ENCODE data around the gene P2RY14.

- no peak for TF ChIP-seq POLR2A (IDR thresholded peaks at IDR 0.05)
- no peak for TF ChIP-seq CTCF (IDR thresholded peaks at IDR 0.05)
- TF ChIP-seq POLR2AphosphoS5 (IDR thresholded peaks at IDR 0.05) = no peak
- TF ChIP-seq EP300 (IDR thresholded peaks at IDR 0.05) = no peak
Measured at GRCh38 chr3:151236736-151237135, 41.6 kb downstream of the P2RY14 start.

All from stomach (tissue), 4 donors.